PFSK-1 (cell line): ENCODE results near the gene NCAN.
A peak's percentile ranks its signal among the peaks of the same experiment; 100 is the strongest.

Experiments used
- FOXP2 ChIP-seq: optimal IDR thresholded peaks from 2 replicates; pipeline ENCODE3; 2011; ENCODE audit warnings: borderline replicate concordance, control low read depth, inconsistent platforms; ENCODE audit not compliant: insufficient read depth; ENCODE audit errors: extremely low read length, extremely low read depth
- POLR2AphosphoS5 ChIP-seq: IDR thresholded peaks from 2 replicates; pipeline ENCODE4 v1.6.1; 2012; ENCODE audit warnings: low read depth, mild to moderate bottlenecking, control low read depth, low read length, moderate library complexity
- SIN3A ChIP-seq: IDR thresholded peaks from 2 replicates; pipeline ENCODE4 v1.6.1; 2012; ENCODE audit warnings: mild to moderate bottlenecking, low read length, moderate library complexity, borderline replicate concordance; ENCODE audit not compliant: insufficient read depth
- TAF1 ChIP-seq: IDR thresholded peaks from 2 replicates; pipeline ENCODE4 v1.6.1; 2012; ENCODE audit warnings: low read length, control low read depth, borderline replicate concordance; ENCODE audit not compliant: insufficient read depth
- TF ChIP-seq, protein P1 (sequence below), 2 experiments: IDR thresholded peaks; 2 replicates each; pipeline versions ENCODE4 v1.6.1 to v1.8.0; 2011 to 2012; ENCODE audit warnings: low read depth in 2 of 2, low read length in 2 of 2, control low read depth in 1 of 2, inconsistent platforms in 1 of 2, mild to moderate bottlenecking in 1 of 2, moderate library complexity in 1 of 2; ENCODE audit not compliant: insufficient read depth in 1 of 2

NCAN gene

DNA sequence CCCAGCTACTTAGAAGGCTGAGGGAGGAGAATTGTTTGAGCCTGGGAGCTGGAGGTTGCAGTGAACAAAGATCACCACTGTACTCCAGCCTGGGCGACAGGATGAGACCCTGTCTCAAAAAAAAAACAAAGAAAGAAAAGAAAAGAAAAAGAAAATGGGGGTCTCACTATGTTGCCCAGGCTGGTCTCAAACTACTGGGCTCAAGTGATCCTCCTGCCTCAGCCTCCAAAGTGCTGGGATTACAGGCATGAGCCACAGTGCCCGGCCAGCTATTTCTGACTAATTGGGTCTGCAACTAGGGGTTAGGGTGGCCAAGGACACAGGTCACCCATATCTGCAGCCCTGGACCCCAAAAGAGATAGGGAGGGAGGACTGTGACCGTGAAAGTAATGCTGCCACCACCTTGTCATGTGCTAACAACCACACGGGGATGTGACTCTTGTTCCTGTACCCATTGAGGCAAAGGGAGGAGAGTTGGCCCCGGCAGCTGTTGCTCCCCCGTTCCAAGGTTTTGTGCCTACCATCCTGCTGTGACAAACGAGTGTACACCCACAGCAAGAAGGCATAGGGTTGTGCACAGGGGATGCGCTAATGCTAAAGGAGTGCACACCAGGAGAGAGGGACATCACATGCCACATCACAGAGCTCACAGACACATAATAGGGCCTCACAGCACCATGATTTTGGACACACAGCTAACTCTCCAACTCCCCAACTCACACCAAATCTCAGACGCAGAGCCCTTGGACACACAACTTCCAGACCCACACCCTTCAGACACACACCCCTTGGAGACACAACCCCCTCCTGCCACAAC, 42.3 kb upstream of the NCAN start:
- TF ChIP-seq, protein P1, sequence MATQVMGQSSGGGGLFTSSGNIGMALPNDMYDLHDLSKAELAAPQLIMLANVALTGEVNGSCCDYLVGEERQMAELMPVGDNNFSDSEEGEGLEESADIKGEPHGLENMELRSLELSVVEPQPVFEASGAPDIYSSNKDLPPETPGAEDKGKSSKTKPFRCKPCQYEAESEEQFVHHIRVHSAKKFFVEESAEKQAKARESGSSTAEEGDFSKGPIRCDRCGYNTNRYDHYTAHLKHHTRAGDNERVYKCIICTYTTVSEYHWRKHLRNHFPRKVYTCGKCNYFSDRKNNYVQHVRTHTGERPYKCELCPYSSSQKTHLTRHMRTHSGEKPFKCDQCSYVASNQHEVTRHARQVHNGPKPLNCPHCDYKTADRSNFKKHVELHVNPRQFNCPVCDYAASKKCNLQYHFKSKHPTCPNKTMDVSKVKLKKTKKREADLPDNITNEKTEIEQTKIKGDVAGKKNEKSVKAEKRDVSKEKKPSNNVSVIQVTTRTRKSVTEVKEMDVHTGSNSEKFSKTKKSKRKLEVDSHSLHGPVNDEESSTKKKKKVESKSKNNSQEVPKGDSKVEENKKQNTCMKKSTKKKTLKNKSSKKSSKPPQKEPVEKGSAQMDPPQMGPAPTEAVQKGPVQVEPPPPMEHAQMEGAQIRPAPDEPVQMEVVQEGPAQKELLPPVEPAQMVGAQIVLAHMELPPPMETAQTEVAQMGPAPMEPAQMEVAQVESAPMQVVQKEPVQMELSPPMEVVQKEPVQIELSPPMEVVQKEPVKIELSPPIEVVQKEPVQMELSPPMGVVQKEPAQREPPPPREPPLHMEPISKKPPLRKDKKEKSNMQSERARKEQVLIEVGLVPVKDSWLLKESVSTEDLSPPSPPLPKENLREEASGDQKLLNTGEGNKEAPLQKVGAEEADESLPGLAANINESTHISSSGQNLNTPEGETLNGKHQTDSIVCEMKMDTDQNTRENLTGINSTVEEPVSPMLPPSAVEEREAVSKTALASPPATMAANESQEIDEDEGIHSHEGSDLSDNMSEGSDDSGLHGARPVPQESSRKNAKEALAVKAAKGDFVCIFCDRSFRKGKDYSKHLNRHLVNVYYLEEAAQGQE (IDR thresholded peaks at IDR 0.05; ENCODE audit: insufficient read depth in 1 of 2, low read depth in 2 of 2, low read length in 2 of 2) = no peak
- no peak for TF ChIP-seq POLR2AphosphoS5
- no peak for TF ChIP-seq TAF1
- no peak for TF ChIP-seq FOXP2
- no peak for TF ChIP-seq SIN3A

DNA sequence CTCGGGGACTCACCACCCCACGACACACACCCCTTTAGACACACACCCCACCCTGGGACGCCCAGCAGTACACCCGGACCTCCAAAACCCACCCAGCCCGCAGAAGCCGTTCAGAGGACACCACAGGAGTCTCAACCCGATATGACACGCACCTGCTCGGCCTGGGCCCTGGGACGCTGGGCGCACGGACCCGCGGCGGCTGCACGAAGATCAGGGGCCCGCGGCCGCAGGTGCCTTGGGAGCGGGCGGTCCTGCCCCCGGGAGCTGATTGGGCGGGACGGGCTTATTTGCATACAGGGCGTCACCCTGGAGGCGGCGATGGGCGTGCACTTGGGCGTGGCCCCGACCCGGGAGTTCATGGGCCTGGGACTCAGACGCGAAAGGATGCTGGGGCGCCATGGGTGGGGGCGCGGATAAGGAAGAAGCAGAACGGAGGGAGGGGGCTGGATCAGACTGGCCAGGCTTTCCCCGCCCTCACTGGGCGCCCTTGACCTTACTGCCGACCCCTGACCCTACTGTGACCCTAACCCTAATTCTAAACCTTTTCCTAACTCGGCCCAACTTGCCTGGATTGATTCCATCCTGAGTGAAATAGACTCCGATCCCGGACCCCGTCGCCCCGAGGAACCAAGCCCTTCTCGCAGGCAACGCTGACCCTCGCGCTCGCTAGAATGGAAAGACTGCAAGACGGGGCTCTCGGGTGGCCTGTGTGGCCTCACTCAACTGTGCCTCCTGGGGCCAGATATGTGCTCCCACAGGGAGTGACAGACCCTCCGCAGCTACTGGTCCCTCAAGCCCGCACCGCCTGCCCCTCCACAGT, 41.5 kb upstream of the NCAN start, which contains the start of gene MEF2B:
Gene MEF2B (minus strand): TSS at position 211 of the 820 bp plus-strand sequence. CDS start 19,528 bp downstream, outside the sequence.
- TF ChIP-seq TAF1 = no peak
- no peak for TF ChIP-seq SIN3A
- no peak for TF ChIP-seq POLR2AphosphoS5
- TF ChIP-seq, protein P1 (IDR thresholded peaks at IDR 0.05; ENCODE audit: insufficient read depth in 1 of 2, low read depth in 2 of 2, low read length in 2 of 2) = no peak
- TF ChIP-seq FOXP2 = no peak

DNA sequence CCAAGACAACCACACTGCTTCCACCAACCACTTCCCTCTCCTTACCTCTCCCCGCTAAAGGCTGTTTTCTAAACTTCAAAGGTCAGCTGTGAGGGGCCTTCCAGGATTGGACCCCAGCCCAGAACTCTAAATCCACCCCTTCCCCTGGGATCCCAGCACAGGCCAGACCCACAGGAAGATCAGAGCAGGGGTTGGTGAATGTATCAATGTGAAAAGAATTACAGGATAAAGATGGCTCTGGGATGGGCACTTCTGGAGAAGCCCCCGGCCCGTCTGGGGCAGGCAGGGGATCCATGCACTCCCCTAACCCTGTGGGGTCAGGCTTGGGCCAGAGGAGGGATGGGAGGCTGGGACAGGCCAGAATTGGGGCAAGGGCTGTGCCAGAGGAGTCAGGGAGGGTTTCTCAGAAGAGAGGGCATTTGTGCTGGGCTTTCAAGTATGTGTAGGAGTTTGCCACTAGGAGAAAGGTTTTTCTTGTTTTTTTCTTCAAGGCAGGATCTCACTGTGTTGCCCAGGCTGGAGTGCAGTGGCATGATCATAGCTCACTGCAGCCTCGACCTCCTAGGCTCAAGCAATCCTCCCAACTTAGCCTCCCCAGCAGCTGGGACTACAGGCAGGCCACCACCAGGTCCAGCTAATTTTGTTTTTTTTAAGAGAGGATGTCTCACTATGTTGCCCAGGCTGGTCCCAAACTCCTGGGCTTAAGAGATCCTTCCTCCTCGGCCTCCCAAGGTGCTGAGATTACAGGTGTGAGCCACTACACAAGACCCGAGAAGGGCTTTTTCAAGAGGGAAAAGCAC, 40.7 kb upstream of the NCAN start:
- TF ChIP-seq SIN3A (no peak), POLR2AphosphoS5 (no peak), FOXP2 (no peak), TAF1 (no peak)
- TF ChIP-seq, protein P1 (IDR thresholded peaks at IDR 0.05; ENCODE audit: insufficient read depth in 1 of 2, low read depth in 2 of 2, low read length in 2 of 2) = no peak

DNA sequence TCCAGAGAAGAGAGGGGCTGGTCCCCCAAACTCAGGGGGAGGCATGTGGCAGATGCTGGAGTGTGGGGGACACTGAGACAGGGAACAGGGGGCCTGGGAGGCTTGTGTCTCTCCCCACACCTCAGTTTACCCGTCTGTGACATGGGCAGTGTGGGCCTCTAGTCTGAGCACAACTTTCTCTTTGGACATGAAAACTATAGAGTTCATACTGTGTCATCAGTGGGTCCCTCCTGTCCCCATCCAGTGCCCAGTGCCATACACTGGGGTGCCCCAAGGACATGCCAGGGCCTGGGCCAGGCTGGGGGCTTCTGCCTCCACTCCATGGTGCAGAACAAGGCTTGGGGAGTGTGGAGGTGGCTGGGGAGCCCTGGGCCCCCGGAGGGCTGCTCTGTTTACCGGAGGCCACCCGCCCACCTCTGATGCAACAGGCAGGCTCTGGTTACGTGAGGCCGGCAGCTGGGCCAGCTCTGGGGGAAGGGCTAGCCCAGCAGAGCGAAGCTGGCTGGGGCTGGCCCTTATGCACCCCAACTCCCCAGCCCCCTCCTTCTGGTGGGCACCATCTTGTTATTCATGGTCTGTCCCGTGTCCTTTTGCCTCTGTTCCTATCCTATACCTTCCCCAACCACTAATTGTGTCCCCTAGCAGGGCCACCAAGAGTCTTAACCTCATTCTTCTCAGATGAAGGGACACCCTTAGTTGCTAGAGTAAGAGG, 39.8 kb upstream of the NCAN start:
- TF ChIP-seq TAF1 (no peak), FOXP2 (peak; percentile 93)

DNA sequence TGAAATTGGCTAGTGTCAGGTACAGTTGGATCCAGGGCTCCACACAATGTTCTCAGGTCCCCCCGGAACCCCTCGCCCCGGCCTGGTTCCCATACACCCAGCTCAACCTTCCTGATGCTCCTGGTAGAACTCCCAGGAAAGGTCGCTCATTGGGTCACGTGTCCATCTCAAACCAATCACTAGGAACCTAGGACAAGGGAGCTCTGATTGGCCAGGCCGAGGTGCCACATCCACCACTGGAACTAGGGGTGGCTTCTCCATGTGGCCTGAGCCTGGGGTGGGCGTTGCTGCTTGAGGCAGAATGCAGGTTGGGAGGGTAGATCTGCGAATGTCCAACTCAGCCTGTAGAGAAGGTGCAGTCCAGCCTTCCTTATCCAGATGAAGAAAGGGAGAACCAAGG, 34.8 kb upstream of the NCAN start:
- TF ChIP-seq FOXP2 (no peak), SIN3A (no peak), TAF1 (no peak), POLR2AphosphoS5 (no peak)
- TF ChIP-seq, protein P1 (IDR thresholded peaks at IDR 0.05; ENCODE audit: insufficient read depth in 1 of 2, low read depth in 2 of 2, low read length in 2 of 2) = no peak
